Panc1 (cell line): ENCODE data around the gene SPRYD3. TPM values are rescaled to one million over a fixed set of nuclear protein-coding genes. Genes with fewer than 3 reads are reported as not detected.

Experiments used
- ATAC-seq: fragments of 200-7000 bp; cut with Tn5 transposase; 2 replicates; pipeline ENCODE4 v1.9.1; 2020; ENCODE audit warnings: mild to moderate bottlenecking, moderate library complexity
- BruUV-seq: library from RNA; stranded (reverse); fragments of 400-500 nt; replicated peaks from 2 replicates; lab custom pipeline; 2021; lab: Mats Ljungman, UMichigan
- CTCF ChIA-PET: fragments of 300-600 bp; sonication (Branson Sonifier 250); formaldehyde crosslinking; loops from one replicate; lab custom pipeline; 2022; ENCODE audit warnings: antibody characterized with exemption; lab: Charles Lee
- POLR2A ChIA-PET: fragments of 300-600 bp; sonication (Branson Sonifier 250); formaldehyde crosslinking; loops from one replicate; lab custom pipeline; 2022; ENCODE audit warnings: antibody characterized with exemption; lab: Charles Lee
- DNase-seq: peaks from one replicate; pipeline ENCODE4 v3.0.0-alpha.2; 2010; ENCODE audit warnings: low read depth, low spot score
- H3K27ac ChIP-seq: 2 replicates; pipeline ENCODE4 v1.5.1; 2011; ENCODE audit warnings: mild to moderate bottlenecking, low read length, inconsistent platforms
- H3K27me3 ChIP-seq: fragments of 200-500 bp; sonication (Bioruptor generic); 2 replicates; pipeline ENCODE4 v1.6.0; 2014; ENCODE audit warnings: low read length, inconsistent platforms; ENCODE audit not compliant: control insufficient read depth, insufficient read depth
- H3K36me3 ChIP-seq: fragments of 200-500 bp; sonication (Bioruptor generic); 2 replicates; pipeline ENCODE4 v1.5.1; 2014; ENCODE audit warnings: inconsistent platforms, mild to moderate bottlenecking, low read length, moderate library complexity; ENCODE audit not compliant: control insufficient read depth, insufficient read depth
- H3K4me1 ChIP-seq: 2 replicates; pipeline ENCODE4 v1.5.1; 2011; ENCODE audit warnings: inconsistent platforms, mild to moderate bottlenecking, low read length, moderate library complexity; ENCODE audit not compliant: control insufficient read depth, insufficient read depth
- H3K4me3 ChIP-seq, 2 experiments: 2 replicates each; pipeline ENCODE4 v1.5.1; 2011 to 2012; ENCODE audit warnings: low read depth in 2 of 2, low read length in 2 of 2, mild to moderate bottlenecking in 2 of 2, inconsistent platforms in 1 of 2, moderate library complexity in 1 of 2
- H3K9me3 ChIP-seq: fragments of 200-500 bp; sonication (Bioruptor generic); 2 replicates; pipeline ENCODE4 v1.5.1; 2014; ENCODE audit warnings: low read depth, mild to moderate bottlenecking, inconsistent platforms, low read length, moderate library complexity; ENCODE audit not compliant: control insufficient read depth, insufficient read depth
- CTCF ChIP-seq: fragments of 450-650 bp; IDR thresholded peaks from 2 replicates; pipeline ENCODE4 v1.5.1; 2017; ENCODE audit warnings: mild to moderate bottlenecking
- POLR2AphosphoS5 ChIP-seq: IDR thresholded peaks from 2 replicates; pipeline ENCODE4 v1.6.1; 2012; ENCODE audit warnings: mild to moderate bottlenecking, low read depth, low read length, moderate library complexity
- REST ChIP-seq, 2 experiments: IDR thresholded peaks; 2 replicates each; pipeline ENCODE4 v1.6.1; 2011 to 2012; ENCODE audit warnings: low read depth in 2 of 2, control low read depth in 1 of 2, low read length in 1 of 2, mild to moderate bottlenecking in 1 of 2, moderate library complexity in 1 of 2; ENCODE audit not compliant: insufficient read depth in 1 of 2
- SIN3A ChIP-seq: IDR thresholded peaks from 2 replicates; pipeline ENCODE4 v1.6.1; 2012; ENCODE audit warnings: low read depth, mild to moderate bottlenecking, low read length, moderate library complexity, borderline replicate concordance; ENCODE audit not compliant: insufficient read depth
- TCF7L2 ChIP-seq: IDR thresholded peaks from 2 replicates; pipeline ENCODE4 v1.6.1; 2011; ENCODE audit warnings: mild to moderate bottlenecking, low read depth, low read length, inconsistent platforms
- in situ Hi-C: cut with HindIII; loops from 2 replicates; pipeline ENCODE4 v1.10.0; 2016; ENCODE audit warnings: low sequenced_read_pairs, low pct_unique_long_range_greater_than_20kb
- intact Hi-C: fragments of 100-400 bp; cut with micrococcal nuclease; formaldehyde crosslinking; loops from one replicate; pipeline ENCODE4 v1.10.0; 2022; ENCODE audit not compliant: unreplicated experiment
- total RNA-seq: library from RNA; stranded (reverse); gene quantifications from one replicate; pipeline ENCODE4 v1.2.1, GENCODE V29; 2021; ENCODE audit not compliant: unreplicated experiment

Gene SPRYD3
- total RNA-seq, 1 experiment from 2014 or later = 25.0 TPM

GRCh38 chr12:53071591-53072551 is 7.3 kb downstream of the SPRYD3 start:
- H3K27me3 ChIP-seq = no peaks in the 10 kb centered on the region
- no peak for TF ChIP-seq TCF7L2
- no peak for TF ChIP-seq REST (IDR thresholded peaks at IDR 0.05; ENCODE audit: insufficient read depth in 1 of 2, low read depth in 2 of 2, low read length in 1 of 2)
- TF ChIP-seq CTCF = no peak
- no peak for TF ChIP-seq SIN3A
- TF ChIP-seq POLR2AphosphoS5 = no peak
- no peaks in the 10 kb centered on the region for H3K4me1 ChIP-seq
- no peaks in the 10 kb centered on the region for H3K9me3 ChIP-seq
- DNase-seq = no peak
- in situ Hi-C loops (no loop called here), intact Hi-C loops (no loop called here)
- no TSS peak for BruUV-seq
- no peak overlapping the region for H3K27ac ChIP-seq
- CTCF ChIA-PET = interaction anchor here (1.0 kb wide), 1 partner anchor 27 kb away, joined by 4 read pairs; no protein-coding TSS in a partner anchor
- H3K36me3 ChIP-seq = no peaks in the 10 kb centered on the region
- no peak for ATAC-seq
- H3K4me3 ChIP-seq = no peak overlapping the region
- POLR2A ChIA-PET = interaction anchor here (0.6 to 0.7 kb wide), 2 partner anchors 8 to 207 kb away, joined by 3 to 5 read pairs; no protein-coding TSS in a partner anchor

GRCh38 chr12:53070877-53071492 is 8.2 kb downstream of the SPRYD3 start:
- Histone ChIP-seq H3K36me3 (no peaks in the 10 kb centered on the region), H3K4me1 (no peaks in the 10 kb centered on the region), H3K27me3 (no peaks in the 10 kb centered on the region), H3K4me3 (no peak overlapping the region), H3K9me3 (no peaks in the 10 kb centered on the region), H3K27ac (no peak overlapping the region)
- ChIA-PET CTCF (interaction anchor here (1.0 kb wide), 1 partner anchor 28 kb away, joined by 4 read pairs; no protein-coding TSS in a partner anchor), POLR2A (interaction anchor here (0.6 kb wide), 1 partner anchor 207 kb away, joined by 3 read pairs; no protein-coding TSS in a partner anchor)
- DNase-seq (no peak), ATAC-seq (no peak)
- BruUV-seq = no TSS peak
- intact Hi-C loops (no loop called here), in situ Hi-C loops (no loop called here)
- no peak for TF ChIP-seq REST (IDR thresholded peaks at IDR 0.05; ENCODE audit: insufficient read depth in 1 of 2, low read depth in 2 of 2, low read length in 1 of 2)
- no peak for TF ChIP-seq SIN3A
- TF ChIP-seq TCF7L2 = no peak
- TF ChIP-seq CTCF = no peak
- TF ChIP-seq POLR2AphosphoS5 = no peak
